GM19043 (cell line): ENCODE results near the gene NSUN3.
"Not testable (repeated sequence)": the region's sequence is repeated elsewhere in the genome, so short reads cannot be mapped to it uniquely, and the experiment has no call there.

Source experiments
- ATAC-seq: cut with Tn5 transposase; IDR thresholded peaks from one replicate; pipeline ENCODE4 v1.9.1; 2021; ENCODE audit warnings: low read depth; ENCODE audit not compliant: unreplicated experiment

Gene NSUN3

DNA sequence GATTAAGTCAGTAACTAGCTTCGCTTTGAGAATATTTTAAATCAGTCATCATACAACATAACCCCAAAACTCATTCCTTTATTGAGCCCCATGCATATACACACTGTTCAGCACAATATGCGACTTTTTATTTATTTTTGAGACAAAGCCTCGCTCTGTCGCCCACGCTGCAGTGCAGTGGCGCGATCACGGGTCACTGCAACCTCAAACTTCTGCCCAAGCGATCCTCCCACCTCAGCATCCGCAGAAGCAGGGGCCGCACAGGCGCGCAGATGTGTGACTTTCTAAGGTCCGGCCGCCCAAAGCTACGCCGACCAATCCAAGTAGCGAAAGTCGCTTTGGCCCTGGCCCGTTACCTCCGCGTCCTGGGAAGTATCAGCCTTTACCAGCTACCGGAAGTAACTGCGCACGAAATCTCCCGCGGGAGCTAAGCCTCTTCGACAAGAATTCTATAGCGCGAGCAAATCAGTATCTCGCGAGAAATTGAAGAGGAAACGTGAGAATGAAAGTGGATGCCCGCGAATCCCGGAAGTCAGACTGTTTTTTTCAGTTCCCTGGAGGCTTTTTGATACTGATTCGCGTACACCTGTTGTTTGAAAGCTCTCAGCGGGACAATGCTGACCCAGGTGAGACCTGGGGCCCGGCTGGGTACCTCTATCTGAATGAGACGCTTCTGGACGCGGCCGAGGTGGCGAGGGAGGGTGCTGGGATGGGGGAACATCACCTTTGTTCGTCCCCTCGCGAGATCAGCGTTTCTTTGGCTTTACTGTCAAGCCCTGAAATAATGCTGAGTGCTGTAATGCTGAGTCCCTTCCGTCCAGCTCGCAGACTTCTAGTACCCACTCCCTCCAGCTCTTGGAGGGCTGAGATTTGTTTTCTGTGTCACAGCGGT is at the start of gene NSUN3, which contains the start of gene DHFR2:
TSS of gene NSUN3 (plus strand) at position 549 of the 892 bp plus-strand sequence. CDS start at position 615, 66 bp downstream.
TSS of gene DHFR2 (minus strand) at position 404 of the 892 bp plus-strand sequence. CDS start 1,405 bp downstream, outside the sequence.
- ATAC-seq = peak; percentile 88

DNA sequence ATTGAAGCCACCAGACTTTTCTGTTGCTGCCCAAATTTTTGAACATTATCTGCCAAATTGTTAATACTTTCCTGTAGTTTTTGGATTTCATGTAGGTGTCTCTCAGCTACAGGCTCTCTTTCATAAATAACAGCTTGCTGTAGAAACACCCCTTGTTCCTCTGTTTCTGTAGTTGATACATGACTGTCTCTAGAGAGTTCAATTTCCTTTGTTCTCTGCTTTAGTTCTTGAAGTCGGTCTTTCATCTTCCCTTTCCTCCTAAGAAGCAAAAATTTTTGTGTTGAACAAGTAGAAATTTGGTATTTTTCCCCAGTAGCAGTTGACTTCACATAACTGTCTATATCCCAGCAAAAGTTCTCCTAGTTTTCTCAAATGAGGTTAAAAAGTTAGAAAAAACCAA is 47.8 kb upstream of the NSUN3 start:
- no peak for ATAC-seq

DNA sequence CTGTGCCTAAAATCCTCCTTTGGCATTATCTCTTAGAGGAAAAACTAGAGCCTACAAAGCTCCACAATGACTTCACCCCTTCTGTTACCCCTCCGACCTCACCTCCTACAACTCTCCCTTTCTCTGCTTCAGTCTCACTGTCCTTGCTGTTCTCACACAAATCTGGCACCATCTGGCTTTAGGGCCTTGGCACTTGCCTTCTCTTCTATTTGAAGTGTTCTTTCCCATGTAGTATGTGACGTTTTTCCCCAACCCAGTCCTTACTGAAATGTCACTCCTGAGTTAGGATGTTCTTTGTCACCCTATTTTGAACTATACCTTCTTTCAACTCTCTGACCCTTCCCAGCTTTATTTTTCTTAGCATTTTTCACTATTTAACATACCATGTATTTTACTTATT is 43.2 kb upstream of the NSUN3 start:
- ATAC-seq = no peak

DNA sequence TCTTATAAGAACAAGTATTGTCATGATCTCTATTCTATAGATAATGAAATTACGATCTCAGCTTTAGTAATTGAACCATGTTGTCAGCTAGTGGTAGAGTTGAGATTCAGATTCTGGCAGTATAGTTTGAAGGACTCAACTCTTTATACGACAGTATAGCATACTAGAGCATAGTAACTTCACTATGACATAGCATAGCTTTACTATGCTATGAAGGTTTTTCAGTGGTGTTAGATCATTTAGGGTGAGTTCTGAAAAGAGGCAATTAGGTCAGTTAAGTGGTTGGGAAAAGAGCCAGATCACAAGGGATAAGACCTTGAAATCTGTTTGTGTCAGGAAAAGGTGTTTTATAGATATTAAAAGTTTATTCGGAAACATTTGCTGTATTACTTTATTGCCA is 42.6 kb upstream of the NSUN3 start:
- ATAC-seq = no peak

DNA sequence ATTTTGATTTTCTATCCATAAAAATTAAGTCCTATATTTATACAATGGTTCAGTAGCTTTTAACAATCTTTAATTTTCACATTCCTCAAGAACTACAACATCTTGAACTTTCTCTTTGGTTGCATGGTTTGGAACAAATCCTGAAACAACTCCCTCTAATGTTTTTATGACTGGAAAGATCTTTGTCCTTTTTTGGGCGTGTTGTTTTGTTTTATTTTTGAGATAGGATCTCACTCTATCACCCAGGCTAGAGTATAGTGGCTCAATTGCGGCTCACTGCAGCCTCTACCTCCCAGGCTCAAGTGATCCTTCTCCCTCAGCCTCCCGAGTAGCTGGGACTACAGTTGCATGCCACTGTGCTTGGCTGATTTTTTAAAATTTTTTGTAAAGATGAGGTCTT is 38.5 kb upstream of the NSUN3 start:
- no peak for ATAC-seq

DNA sequence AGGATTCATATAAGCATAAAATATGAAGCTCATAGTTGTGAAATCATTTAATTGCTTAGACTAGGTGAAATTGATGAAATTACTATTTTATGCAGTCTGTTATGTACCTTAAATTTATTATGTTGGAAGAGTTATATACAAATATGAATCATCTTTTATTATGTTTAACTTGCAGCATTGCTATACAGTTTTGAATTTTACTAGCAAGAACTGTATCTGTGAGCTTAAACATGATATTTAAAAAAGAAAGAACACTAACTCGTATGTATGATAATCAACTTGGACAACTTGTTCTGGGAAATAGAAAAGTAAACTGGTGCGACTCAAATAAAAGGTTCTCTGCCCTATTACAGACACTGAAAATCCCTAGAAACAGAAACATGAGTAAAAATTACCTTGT is 36.2 kb upstream of the NSUN3 start:
- no peak for ATAC-seq

DNA sequence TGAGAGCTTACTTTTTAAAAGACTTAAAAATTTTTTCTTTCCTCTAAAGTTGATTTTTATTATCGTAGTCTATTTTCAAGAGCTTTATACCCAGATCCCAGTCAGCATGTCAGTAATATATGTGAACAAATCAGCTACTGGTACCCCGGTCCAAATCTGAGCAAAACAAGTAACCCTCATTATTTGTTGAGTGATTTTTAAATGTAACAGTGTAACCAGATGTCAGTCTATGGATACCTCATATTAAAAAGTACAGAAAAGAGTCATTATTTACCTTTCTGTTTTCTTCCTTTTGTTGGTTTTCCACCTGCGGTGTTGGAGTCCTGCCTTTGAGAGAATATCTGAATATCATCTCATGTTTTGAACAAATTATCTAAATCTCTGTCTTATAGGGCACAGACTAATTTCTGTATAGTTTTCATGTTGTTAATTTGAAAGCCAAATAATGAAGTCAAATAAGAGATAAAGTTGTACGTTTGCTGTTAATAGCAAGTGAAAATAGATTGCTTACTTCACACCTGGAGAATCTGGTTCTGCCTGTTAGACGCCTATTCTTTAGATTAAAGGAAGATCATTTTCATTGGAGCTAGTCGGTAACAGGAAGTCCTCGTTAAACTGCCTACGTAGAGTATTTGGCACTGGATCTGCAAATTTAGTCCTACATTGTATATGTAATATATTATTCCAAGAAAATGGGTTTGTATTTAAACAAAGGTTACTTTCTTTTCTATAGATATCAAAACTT is 34.6 kb upstream of the NSUN3 start, which contains the start of gene STX19:
TSS of gene STX19 (minus strand) at position 505 of the 745 bp plus-strand sequence. CDS start 13,328 bp downstream, outside the sequence.
- ATAC-seq = no peak

DNA sequence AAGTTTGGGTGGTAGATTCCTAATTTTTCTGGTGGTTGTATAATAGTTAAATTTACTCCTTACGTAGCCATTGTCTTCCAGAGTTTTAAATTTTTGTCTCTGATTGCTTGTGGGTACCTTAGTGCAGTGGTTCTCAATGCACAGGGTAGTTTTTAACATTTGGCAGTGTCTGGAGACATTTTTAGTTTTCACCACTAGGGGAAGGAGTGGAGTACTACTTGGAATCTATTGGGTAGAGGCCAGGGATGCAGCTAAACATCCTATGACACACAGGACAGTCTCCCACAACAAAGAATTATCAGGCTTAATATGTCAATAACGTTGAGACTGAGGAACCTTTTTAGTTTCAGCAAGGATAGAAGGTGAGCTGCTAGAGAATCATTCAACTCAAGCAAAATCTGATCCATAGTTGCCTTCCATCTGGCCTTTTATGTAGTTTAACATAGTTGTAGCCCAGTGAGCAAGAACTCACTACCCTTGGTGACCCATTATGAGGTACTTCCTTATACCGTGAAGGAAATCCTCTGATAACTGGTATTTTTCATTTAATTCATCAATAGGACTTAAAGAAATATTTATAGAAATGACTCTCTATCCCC is 25.9 kb upstream of the NSUN3 start:
- peak; percentile 71 for ATAC-seq

DNA sequence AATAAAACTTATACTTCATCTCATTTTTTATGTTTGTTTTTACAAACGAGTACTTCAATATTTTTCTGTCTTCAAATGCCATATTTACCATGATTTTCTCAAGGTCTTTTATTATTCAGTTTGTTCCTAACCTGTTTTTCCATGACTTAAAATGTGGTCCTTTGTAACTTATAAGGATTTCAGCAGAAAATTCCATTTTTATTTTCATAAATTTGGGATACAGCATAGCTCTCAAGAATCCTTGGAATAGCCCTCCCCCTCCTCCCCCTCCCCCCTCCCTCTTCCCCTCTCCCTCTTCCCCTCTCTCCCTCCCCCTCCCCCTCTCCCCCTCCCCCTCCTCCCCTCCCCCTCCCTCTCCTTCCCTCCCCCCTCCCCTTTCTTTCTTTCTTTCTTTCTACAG is 19.6 kb upstream of the NSUN3 start:
- no peak for ATAC-seq

DNA sequence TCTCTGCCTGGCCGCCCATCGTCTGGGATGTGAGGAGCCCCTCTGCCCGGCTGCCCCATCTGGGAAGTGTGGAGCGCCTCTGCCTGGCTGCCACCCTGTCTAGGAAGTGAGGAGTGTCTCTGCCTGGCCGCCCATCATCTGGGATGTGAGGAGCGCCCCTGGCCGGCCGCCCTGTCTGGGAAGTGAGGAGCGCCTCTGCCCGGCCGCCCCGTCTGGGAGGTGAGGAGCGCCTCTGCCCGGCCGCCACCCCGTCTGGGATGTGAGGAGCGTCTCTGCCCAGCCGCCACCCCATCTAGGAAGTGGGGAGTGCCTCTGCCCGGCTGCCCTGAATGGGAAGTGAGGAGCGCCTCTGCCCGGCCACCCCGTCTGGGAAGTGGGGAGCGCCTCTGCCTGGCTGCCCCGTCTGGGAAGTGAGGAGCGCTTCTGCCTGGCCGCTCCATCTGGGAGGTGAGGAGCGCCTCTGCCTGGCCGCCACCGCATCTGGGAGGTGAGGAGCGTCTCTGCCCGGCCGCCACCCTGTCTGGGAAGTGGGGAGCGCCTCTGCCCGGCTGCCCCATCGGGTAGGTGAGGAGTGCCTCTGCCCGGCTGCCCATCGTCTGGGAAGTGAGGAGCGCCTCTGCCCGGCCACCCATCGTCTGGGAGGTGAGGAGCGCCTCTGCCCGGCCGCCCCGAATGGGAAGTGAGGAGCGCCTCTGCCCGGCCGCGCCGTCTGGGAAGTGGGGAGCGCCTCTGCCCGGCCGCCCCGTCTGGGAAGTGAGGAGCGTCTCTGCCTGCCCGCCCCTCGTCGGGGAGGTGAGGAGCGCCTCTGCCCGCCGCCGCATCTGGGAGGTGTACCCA is 18.5 kb upstream of the NSUN3 start:
- ATAC-seq = not testable (repeated sequence)

DNA sequence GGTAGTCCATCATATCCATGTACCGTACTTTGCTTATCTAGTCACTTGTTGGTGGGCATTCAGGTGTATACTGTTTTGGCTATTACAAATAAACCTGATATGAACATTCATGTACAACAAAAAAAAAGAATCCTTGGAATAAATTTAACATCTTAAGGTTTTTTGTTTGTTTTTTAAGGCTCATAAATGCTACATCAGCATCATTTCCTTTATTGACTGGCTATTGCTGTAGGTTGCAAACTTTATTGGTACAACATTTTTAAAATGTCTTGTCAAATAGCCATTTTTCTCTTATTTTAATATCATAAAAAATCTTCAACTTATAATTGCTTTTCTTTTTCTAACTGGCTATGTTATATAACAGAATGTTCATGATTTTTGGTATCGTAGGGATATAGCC is 16.3 kb upstream of the NSUN3 start:
- ATAC-seq = no peak

DNA sequence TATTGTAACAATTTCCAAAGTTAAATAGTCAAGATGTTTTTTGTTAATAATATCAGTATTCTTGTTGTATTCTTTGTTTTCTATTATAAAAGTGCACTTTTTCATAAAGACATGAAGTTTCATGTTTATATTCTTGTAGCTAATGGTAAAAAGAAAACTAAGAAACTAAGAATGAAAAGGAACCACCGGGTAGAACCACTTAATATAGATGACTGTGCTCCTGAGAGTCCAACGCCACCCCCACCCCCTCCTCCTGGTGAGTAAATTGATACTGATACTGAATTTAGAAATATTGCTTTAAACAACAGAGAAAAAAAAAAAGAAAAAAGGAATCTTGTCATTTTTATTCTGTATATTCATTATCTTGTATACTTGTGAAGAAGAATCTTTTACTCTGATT is 13.6 kb upstream of the NSUN3 start:
- no peak for ATAC-seq

DNA sequence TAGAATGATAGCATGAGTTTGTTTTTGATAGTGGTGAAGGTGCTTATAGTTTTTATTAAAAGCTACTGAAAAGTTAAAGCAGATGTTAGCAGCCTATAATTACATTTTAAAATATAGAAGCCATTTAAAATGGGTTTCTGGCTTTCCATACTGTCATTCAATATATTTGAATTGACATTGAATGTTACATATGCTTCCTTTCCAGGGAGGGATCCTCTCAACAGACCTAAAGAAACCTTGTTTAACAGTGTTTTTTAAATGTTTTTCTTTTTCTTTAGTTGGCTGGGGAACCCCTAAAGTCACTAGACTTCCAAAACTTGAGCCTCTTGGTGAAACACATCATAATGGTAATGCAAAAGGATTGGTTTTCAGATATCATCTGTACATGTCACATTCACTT is 12.3 kb upstream of the NSUN3 start:
- ATAC-seq = no peak

DNA sequence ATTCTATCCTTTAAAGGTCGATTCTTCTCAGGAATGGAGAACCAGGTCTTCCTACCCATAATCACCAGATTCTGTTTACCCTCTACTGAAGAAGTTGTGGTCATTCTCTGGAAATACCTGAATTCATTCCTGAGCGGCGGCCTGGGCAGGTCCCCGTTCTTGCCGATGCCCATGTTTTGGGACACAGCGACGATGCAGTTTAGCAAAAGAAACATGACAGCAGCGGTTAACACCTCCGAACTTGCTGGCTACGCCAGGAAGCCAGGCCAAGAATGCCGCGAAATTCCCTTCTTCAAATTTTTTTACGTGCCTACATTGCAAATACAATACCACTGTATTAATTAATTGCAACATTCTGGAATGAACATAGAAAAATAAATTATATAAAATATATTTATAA is 1.6 kb upstream of the NSUN3 start:
- ATAC-seq = no peak

DNA sequence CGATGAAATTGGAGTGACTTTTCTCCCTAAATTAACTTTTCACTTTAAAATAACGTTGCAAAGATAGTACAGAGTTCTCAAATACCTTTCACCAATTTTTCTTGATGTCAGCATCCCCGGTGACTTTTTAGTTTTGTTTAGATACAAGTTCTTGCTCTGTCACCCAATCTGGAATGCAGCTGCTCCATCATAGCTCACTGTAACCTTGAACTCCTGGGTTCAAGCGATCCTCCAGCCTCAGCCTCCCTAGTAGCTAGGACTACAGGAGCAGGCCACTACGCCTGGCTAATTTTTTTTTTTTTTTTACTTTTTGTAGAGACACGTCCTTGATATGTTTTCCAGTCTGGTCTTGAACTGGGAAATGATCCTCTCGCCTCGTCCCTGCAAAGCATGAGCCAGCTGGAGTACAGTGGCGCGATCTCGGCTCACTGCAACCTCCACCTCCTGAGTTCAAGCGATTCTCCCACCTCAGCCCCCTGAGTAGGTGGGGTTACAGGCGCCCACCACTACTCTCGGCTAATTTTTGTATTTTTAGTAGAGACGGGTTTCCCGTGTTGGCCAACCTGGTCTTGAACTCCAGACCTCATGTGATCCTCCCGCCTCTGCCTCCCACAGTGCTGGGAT is 747 bp downstream of the NSUN3 start:
- ATAC-seq = no peak

DNA sequence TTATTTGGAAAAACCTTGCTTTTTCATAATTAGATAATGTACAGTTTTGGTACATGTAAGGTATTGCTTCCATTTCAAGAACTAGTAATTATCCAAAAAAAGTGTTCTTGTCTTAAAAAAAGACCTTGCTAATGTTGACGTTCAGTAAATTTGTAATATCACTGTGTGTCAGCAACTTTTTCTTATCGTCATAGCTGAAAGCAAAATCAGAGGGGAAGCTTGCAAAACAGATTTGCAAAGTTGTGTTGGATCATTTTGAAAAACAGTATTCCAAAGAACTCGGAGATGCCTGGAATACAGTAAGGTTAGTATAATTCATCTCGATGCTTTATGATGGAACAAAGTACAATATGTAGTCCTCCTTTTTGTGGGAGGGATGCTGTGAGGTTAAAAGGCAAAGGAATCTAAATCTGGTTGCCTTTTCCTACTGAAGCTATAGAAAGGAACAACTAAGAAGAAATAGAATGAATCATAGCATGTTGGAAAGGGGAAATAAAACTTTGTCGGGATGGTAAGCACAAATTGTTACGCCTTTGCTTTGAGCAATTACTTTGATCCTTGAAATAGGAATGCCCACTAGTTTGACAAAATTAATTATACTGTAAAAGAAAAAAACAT is 1.5 kb downstream of the NSUN3 start:
- ATAC-seq = no peak

DNA sequence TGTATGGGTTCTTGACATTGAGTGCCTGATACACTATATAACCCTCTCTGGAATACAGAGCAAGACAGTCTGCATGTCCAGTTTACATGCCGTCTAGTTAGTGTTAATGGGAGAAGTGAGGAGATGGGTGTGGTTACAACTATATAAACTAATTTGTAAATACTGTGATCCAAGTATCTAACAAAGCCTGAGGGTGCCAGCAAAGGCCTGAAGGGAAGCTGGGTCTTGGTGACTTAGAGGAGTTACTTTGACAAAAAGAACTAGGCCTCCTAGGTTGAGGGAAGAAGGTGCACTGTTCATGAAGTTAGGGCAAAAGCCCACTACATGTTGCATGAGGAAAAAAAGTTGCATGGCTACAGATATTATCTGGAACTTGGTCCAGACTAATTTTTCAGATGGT is 2.3 kb downstream of the NSUN3 start:
- no peak for ATAC-seq

DNA sequence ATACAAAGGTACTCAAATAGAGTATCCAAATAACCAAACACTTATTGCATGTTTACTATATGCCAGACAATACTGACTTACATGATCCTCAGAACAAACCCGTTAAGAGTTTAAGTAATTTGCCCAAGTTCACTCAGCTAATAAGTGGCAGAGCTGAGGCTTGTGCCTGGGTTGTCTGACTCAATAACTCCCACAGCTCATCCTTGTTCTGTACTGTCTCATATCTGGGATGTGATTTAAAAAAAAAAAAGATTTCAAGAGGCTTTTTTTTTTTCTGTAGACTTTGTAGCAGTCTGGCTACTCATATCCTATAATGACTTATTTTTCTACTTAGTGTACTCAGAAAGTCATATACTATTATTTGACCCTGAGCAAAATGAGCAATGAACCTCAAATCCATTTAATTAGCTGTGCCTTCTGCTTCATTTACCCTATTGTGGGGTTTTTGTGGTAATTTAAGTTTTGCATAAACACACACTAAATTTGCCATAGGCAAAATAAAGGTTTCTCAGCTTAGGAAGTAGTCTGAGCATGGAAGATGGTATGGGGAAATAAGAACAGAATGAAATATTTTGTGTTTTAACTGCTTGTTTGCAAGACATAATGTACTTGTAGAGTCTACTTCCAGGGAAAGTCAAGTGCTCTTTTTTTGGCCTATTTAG is 3.1 kb downstream of the NSUN3 start:
- no peak for ATAC-seq
